ENCODE measurements around the gene PSEN1.

Gene PSEN1

GRCh38 chr14:73238424-73238852 is 102.1 kb downstream of the PSEN1 start:
- Histone ChIP-seq H4K20me1 (ENCODE audit: insufficient read depth) (no peaks in the 10 kb centered on the region), H3K4me3 (IDR thresholded peaks at IDR 0.05; ENCODE audit: insufficient read depth, low read depth, low read length) (no peak overlapping the region), H3K4me2 (no peak overlapping the region), H3K27me3 (ENCODE audit: insufficient read depth, low read depth) (no peaks in the 10 kb centered on the region), H3K9ac (no peak overlapping the region), H2AFZ (ENCODE audit: low read depth) (no peak overlapping the region), H3K4me1 (ENCODE audit: low read depth, poor library complexity, severe bottlenecking) (peaks cover 4% of the 10 kb centered on the region), H3K27ac (no peak overlapping the region), H3K36me3 (ENCODE audit: insufficient read depth) (no peaks in the 10 kb centered on the region), H3K79me2 (ENCODE audit: insufficient read depth, low read depth) (no peaks in the 10 kb centered on the region)
- no peak for TF ChIP-seq CTCF (conservative IDR thresholded peaks at IDR 0.05; ENCODE audit: low read depth, low read length)

- Histone ChIP-seq H3K27ac (no peak overlapping the region), H4K20me1 (ENCODE audit: insufficient read depth) (no peaks in the 10 kb centered on the region), H3K9ac (no peak overlapping the region), H3K79me2 (ENCODE audit: insufficient read depth, low read depth) (no peaks in the 10 kb centered on the region), H3K4me1 (ENCODE audit: low read depth, poor library complexity, severe bottlenecking) (peaks cover under 1% of the 10 kb centered on the region), H2AFZ (ENCODE audit: low read depth) (no peak overlapping the region), H3K4me2 (no peak overlapping the region), H3K27me3 (ENCODE audit: insufficient read depth, low read depth) (no peaks in the 10 kb centered on the region), H3K36me3 (ENCODE audit: insufficient read depth) (no peaks in the 10 kb centered on the region), H3K4me3 (IDR thresholded peaks at IDR 0.05; ENCODE audit: insufficient read depth, low read depth, low read length) (no peak overlapping the region)
- TF ChIP-seq CTCF (conservative IDR thresholded peaks at IDR 0.05; ENCODE audit: low read depth, low read length) = no peak
Measured at GRCh38 chr14:73238941-73239340, 102.6 kb downstream of the PSEN1 start.

- Histone ChIP-seq H3K4me2 (no peak overlapping the region), H3K9ac (no peak overlapping the region), H2AFZ (ENCODE audit: low read depth) (no peak overlapping the region), H3K4me1 (ENCODE audit: low read depth, poor library complexity, severe bottlenecking) (no peaks in the 10 kb centered on the region), H3K27me3 (ENCODE audit: insufficient read depth, low read depth) (no peaks in the 10 kb centered on the region), H3K27ac (no peak overlapping the region), H3K79me2 (ENCODE audit: insufficient read depth, low read depth) (no peaks in the 10 kb centered on the region), H3K4me3 (IDR thresholded peaks at IDR 0.05; ENCODE audit: insufficient read depth, low read depth, low read length) (no peak overlapping the region), H4K20me1 (ENCODE audit: insufficient read depth) (no peaks in the 10 kb centered on the region), H3K36me3 (ENCODE audit: insufficient read depth) (no peaks in the 10 kb centered on the region)
- TF ChIP-seq CTCF (conservative IDR thresholded peaks at IDR 0.05; ENCODE audit: low read depth, low read length) = no peak
Measured at GRCh38 chr14:73239393-73240241, 103.3 kb downstream of the PSEN1 start.

- Histone ChIP-seq H3K27ac (no peak overlapping the region), H3K9ac (no peak overlapping the region), H3K27me3 (ENCODE audit: insufficient read depth, low read depth) (no peaks in the 10 kb centered on the region), H3K4me1 (ENCODE audit: low read depth, poor library complexity, severe bottlenecking) (no peaks in the 10 kb centered on the region), H3K36me3 (ENCODE audit: insufficient read depth) (no peaks in the 10 kb centered on the region), H3K4me3 (IDR thresholded peaks at IDR 0.05; ENCODE audit: insufficient read depth, low read depth, low read length) (no peak overlapping the region), H3K79me2 (ENCODE audit: insufficient read depth, low read depth) (no peaks in the 10 kb centered on the region), H3K4me2 (no peak overlapping the region), H2AFZ (ENCODE audit: low read depth) (no peak overlapping the region), H4K20me1 (ENCODE audit: insufficient read depth) (no peaks in the 10 kb centered on the region)
- no peak for TF ChIP-seq CTCF (conservative IDR thresholded peaks at IDR 0.05; ENCODE audit: low read depth, low read length)
Measured at GRCh38 chr14:73240816-73241480, 104.6 kb downstream of the PSEN1 start.
